Activated effector memory CD4-positive, alpha-beta T cell treated with anti-CD3 and anti-CD28 coated beads, Interleukin-2, amount 50 U/mL, for 16 hours (primary cell): ENCODE results near the gene ATP2A2.

Experiments
- DNase-seq: peaks from one replicate; pipeline ENCODE4 v3.0.0-alpha.2; 2020

ATP2A2 gene

DNA sequence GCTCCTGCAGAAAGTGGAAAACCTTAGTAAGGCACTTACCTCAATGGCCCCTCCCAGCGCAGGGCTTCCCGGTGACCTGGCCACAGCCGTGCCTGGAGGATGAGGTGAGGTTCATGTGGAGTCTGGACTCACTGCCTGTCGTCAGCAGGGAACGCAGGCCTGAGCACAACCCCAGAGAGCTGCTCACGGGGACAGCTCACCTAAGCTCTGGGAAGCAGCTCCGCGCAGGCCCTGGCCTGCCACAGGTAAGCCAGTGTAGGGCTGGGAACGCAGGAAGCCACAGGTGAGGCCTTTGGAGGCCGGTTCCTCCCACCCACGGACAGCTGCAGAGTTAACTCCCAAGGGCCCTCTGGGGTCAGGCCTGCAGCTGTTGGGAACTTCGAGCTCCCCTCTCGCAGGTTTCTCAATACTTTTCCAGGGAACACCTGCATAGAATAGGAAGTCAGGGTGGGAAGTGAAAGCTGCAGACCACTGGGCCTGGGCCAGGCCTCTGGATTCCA is 89.7 kb downstream of the ATP2A2 start:
- peak; percentile 53 for DNase-seq

DNA sequence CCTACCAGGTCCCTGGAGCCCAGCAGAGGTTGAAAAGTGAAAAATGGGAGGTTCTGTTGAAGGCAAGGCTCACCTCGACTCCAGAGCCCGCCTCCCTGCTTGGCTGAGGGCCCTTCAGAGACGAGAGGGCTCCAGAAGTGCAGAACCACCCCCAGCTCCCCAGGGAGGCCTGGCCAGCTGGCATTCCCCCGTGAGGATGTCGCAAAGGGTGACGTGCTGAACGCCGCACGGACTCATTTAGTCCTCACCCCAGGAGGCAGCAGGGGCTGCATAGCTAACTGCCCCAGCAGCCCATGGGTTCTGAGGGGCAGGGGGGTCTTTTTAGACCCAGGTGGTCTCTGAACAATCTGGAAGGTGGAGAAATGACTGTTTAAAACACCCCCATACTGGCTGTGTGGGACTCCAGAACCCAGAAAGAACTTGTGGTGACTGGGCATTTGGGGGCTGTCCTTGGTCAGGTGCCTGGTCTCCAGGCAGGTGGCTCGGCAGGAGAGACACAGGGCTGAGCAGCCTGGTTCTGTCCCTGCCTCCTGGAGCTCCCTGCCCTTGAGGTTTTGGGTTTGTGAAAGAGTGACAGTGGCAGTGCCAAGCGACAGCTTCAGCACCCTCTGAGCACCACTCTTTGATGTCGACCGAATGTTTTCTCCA is 90.5 kb downstream of the ATP2A2 start:
- peak; percentile 50 for DNase-seq

DNA sequence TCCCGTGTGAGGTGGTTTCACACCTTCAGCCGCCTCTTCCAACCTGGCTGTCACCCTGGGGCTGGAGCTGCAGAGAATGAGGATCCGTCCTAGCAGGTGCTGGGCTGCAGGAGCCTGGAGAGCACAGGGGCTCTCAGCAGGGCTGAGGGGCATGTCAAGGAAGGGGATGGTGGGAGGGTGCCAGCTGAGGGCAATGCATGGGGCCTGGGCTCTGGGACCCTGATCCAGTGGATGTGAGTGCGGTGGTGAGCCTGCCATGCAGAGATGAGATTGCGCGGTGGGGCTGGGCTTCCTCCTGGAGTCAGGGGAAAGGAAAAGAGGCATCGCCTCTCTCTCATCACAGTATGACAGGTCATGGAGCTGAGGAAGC is 91.0 kb downstream of the ATP2A2 start:
- peak; percentile 58 for DNase-seq

DNA sequence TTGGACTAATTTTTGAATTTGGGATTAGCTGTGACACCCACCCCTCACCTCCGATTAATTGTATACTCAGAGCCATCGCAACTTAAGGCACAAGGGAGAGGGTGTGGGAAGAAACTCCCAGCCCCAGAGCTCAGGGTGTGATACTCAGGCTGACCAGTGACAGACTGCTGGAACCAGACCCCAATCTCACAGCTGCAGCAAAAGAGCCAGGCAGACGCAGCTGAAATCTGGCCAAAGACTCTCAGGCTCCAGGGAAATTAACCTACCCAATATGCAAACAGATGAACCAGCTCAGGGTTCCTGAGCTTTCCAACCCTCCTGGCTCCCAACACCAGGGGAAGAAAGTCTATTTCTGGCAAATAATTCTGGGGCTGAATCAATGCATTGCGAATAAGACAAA is 92.0 kb downstream of the ATP2A2 start:
- DNase-seq, result no peak

DNA sequence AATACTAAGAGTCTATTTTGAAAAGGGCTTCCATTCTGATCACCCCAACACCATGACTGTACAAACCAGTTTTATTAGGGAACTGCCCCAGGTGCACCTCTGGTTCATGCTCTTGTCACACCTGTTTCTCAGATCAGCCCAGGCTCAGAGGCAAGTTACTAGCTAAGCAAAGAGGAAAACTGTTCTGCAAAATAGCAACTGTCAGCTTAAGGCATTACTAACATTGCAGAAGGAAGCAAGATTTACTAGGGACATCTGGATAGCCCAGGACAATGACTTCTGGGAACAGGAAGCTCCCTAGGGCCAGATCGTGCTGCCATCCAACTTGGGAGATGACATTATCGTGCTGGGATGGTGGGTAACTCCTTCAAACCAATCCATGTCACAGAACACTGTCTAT is 92.4 kb downstream of the ATP2A2 start:
- DNase-seq, result peak; percentile 33

DNA sequence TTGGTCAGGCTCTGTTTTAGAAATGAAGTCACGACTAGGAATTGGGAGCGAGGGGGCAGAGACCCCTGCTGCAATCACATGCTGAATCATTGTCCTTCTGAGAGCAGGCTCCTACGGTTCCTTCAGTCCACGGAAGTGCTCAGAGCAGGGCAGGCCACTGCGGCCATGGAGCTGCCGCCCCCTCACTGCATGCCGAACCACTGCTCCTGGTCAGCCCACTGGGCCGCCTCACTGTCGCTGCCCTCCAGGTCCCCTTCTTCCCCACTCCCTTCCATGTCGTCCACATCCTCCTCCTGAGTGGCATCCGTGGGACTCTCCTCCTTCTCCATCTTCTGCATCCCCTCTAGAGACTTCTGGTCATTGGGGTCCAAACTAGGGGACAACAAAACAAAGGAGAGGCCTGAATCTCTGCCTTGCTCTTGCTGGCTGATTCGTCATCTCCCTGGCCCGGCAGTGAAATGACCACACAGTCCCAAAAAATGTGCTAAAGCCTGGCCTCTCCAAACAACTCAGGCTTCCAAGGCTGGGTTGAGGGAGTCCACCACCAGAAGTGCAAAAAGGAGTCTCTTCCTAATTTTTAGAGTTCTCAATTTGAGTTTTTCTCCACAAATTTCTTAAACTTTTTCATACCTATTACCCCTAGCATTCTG is 93.0 kb downstream of the ATP2A2 start:
- DNase-seq, result peak; percentile 56

DNA sequence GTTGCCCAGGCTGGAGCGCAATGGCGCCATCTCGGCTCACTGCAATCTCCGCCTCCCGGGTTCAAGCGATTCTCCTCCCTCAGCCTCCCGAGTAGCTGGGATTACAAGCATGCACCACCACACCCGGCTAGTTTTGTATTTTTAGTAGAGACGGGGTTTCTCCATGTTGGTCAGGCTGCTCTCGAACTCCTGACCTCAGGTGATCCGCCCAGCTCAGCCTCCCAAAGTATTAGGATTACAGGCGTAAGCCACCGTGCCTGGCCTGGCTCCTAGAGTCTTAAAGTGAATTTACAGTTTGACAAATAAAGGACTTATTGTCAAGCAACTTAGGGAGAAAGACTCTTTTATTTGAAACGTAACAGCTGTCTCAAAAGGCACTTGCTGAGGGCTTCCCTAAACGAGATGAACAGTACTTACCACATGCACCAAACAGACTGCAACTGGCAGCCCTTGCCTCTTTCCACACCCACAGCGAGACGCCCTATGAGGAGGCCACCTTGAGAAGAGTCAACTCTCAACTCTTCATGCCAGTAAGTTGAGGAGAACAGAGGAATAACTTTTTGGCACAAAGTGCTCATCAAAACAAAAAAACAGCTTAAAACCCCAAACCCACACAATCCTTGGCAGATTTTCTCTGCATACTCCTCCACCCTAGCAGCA is 97.2 kb downstream of the ATP2A2 start:
- DNase-seq, result peak; percentile 39

DNA sequence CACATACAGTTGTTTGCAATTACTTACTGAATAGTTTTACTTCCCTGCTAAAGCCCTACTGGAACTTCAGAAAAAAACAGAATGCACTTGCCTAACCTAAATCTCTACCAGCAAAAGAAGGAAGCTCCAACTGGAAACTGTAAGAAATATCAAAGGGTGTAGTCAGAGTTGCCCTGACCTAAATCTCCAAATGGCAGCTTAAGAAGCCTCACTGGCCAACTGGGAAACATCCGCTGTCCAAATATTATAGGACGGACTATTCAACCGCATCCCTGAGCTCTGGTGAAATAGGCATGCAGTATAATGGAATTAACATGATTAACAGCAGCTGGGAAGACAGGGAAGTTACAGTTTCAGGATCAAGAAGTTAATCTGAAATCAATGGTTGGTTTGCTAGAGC is 98.2 kb downstream of the ATP2A2 start:
- no peak for DNase-seq

DNA sequence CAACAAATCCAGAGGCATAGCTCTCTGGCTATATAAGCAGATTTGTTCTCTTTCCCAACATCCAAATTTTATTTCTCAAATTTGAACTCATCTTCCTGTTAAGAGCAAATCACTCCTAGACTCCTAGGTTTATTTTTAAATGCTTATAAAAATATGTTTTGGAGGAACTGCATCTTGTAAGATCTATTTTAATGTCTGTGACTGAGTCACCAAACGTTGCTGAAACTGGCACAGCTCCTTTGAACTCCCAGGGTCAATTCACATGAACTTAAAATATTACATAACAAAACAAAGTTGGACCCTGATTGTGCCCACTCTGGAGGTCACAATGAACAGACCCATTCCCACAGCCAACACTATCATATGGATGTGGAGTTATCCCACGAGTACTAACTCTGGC is 98.6 kb downstream of the ATP2A2 start:
- peak; percentile 37 for DNase-seq

DNA sequence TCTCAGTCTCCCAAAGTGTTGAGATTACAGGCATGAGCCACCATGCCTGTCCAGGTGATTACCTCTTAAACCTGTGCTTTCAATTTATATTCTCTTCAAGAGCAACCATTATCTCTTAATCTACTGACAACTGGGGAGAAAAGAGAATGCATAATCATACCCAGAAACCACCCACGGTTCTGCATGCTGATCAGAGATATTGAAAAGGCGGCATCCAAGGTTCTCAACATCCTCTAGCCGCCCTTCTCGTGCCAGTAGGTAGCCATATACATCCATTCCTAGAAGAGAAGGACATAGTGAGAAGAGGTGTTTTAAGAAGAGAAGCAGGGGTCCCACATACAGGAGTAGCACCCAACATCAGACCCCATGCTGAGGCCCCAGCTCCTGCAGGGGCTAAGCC is 101.6 kb downstream of the ATP2A2 start:
- peak; percentile 62 for DNase-seq
